Tibial artery (tissue), 4 donors: ENCODE results near the gene ITPR1.

Source experiments
- DNase-seq, 2 donors: peaks; one replicate each; pipeline ENCODE4 v3.0.0-alpha.2; 2019
- H3K27ac ChIP-seq, 2 donors: fragments of 200-600 bp; sonication (generic) in 1 of 2; 1 replicate in 1 of 2; 2 replicates in 1 of 2; pipeline ENCODE4 v1.5.1; 2018 to 2019; ENCODE audit warnings: mild to moderate bottlenecking in 1 of 2
- H3K27me3 ChIP-seq, 2 donors: fragments of 200-600 bp; sonication (generic) in 1 of 2; one replicate each; pipeline versions ENCODE4 v1.5.1 to v1.6.0; 2016 to 2019
- H3K36me3 ChIP-seq, 3 donors: fragments of 200-600 bp; sonication (generic) in 2 of 3; one replicate each; pipeline ENCODE4 v1.5.1; 2016 to 2019; ENCODE audit warnings: mild to moderate bottlenecking in 2 of 3
- H3K4me1 ChIP-seq, 4 donors: fragments of 200-600 bp; sonication (generic) in 2 of 4; 1 replicate in 3 of 4; 2 replicates in 1 of 4; pipeline ENCODE4 v1.5.1; 2016 to 2019
- H3K4me3 ChIP-seq, 2 donors: fragments of 200-600 bp; sonication (generic) in 1 of 2; 1 replicate in 1 of 2; 2 replicates in 1 of 2; pipeline ENCODE4 v1.5.1; 2018 to 2019; ENCODE audit warnings: mild to moderate bottlenecking in 2 of 2
- H3K9me3 ChIP-seq, 3 donors: fragments of 200-600 bp; sonication (generic) in 1 of 3; one replicate each; pipeline ENCODE4 v1.5.1; 2016 to 2019
- intact Hi-C: fragments of 100-400 bp; cut with DNase I; formaldehyde crosslinking; loops from one replicate; pipeline ENCODE4 v1.15.0; 2023; ENCODE audit warnings: low total_unique reads
- TF ChIP-seq, protein P1 (sequence below), 2 experiments: fragments of 200-600 bp in 1 of 2; fragments of 450-650 bp in 1 of 2; IDR thresholded peaks; one replicate each; pipeline ENCODE4 v1.5.1; 2017 to 2019; ENCODE audit warnings: antibody characterized with exemption in 2 of 2, mild to moderate bottlenecking in 1 of 2, moderate library complexity in 1 of 2

ITPR1 gene

DNA sequence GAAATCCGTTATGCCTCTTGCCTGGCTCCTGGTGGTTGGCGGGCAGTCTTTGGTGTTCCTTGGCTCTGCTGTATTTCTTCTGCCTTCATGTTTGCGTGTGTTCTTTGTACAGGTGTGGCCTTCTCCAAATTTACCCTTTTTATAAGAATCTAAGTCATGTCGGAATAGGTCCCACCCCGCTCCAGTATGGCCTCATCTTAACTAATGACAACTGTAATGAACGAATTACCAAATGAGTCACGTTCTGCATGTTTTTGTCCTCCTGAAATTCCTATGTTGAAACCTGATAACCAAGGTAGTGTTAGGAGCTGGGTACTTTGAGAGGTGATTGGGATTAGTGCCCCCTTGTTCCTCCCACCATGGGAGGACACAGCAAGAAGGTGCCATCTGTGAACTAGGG, 71.1 kb downstream of the ITPR1 start:
- H3K27me3 ChIP-seq = no peaks in the 10 kb centered on the region
- peaks cover 0 to 33% (median 7%) of the 10 kb centered on the region in 4 donors for H3K4me1 ChIP-seq
- no peak overlapping the region for H3K27ac ChIP-seq
- no peaks in the 10 kb centered on the region for H3K36me3 ChIP-seq
- H3K9me3 ChIP-seq = no peaks in the 10 kb centered on the region
- intact Hi-C loops = no loop called here
- no peak overlapping the region for H3K4me3 ChIP-seq
- TF ChIP-seq, protein P1, sequence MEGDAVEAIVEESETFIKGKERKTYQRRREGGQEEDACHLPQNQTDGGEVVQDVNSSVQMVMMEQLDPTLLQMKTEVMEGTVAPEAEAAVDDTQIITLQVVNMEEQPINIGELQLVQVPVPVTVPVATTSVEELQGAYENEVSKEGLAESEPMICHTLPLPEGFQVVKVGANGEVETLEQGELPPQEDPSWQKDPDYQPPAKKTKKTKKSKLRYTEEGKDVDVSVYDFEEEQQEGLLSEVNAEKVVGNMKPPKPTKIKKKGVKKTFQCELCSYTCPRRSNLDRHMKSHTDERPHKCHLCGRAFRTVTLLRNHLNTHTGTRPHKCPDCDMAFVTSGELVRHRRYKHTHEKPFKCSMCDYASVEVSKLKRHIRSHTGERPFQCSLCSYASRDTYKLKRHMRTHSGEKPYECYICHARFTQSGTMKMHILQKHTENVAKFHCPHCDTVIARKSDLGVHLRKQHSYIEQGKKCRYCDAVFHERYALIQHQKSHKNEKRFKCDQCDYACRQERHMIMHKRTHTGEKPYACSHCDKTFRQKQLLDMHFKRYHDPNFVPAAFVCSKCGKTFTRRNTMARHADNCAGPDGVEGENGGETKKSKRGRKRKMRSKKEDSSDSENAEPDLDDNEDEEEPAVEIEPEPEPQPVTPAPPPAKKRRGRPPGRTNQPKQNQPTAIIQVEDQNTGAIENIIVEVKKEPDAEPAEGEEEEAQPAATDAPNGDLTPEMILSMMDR (IDR thresholded peaks at IDR 0.05) = no peak
- DNase-seq = no peak

DNA sequence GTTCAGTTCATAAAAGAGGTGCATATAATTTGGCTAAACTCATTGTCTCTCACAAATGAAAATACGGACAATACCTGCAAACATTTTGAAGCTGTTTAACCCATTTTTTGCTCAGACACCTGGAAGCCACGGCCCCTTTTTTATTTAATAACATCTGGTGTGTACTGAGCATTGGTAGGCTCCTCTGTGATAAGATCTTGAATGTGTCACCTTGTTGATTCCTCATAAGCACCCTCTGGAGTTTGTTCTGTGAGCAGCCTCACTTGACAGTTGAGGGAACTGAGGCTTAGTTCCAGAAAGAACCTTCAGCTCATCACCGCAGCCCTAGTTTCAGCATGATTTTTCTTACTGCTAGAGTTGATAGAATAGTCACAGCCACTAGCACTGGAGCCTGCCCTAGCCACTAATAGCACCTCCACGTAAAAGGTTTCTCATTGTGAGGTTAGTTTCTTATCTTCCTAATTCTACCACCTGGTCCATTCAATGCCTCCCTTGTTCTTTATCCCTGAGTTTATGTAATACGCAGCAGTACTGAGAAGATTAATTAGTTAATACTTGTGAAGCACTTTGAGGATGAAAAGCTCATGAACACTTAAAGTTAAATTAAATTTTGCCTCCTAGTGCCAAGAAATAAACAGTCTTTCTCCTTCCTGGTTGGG, 71.9 kb downstream of the ITPR1 start:
- Histone ChIP-seq H3K27me3 (no peaks in the 10 kb centered on the region), H3K4me3 (no peak overlapping the region), H3K4me1 (peaks cover 0 to 38% (median 7%) of the 10 kb centered on the region in 4 donors), H3K27ac (no peak overlapping the region), H3K9me3 (no peaks in the 10 kb centered on the region), H3K36me3 (no peaks in the 10 kb centered on the region)
- TF ChIP-seq, protein P1 (IDR thresholded peaks at IDR 0.05) = no peak
- DNase-seq = no peak
- intact Hi-C loops = no loop called here

DNA sequence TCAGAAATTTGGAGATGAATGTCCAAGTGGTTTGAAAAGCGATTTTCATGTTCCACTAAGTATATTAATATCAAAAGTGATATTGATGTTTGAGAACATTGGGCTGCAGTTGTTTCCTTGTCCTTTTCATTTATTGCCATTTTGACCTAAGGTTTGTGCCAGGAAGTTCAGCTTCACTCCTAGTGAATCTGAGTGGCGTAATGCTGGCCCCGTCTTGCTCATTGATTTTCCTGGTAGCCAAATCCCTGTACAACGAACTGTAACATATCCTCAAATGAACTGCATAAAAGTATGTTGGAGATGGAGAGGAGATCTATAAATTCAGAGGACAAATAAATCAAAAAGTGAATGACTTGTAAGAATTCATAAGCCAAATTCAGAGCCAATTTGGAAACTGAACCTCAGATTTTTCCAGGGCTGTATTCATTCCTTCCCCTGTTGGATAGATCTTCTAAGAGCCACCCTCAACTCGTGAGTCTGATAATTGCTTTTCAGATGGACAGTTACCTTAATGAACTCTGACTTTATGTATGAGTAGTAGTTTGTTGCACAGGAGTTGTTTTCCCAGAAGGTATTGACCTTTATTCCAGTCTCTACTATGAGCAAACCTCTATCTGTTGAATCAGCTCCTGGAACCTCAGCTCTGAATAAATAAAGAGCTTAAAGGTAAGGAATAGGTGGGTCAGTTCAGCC, 72.8 kb downstream of the ITPR1 start:
- H3K27ac ChIP-seq = no peak overlapping the region

DNA sequence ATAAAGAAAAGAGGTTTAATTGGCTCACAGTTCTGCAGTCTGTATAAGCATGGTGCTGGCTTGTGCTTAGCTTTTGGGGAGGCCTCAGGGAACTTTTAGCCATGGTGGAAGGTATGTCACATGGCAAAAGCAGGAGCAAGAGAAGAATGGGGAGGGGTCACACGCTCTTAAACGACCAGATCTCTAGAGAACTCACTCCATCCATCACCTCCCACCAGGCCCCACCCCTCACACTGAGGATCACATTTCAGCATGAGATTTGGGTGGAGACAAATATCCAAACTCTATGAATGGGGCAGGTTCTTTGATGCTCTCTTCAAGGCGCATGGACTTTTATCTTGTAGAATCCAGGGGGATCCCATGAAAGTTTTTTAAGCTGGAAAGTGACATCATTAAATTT, 75.7 kb downstream of the ITPR1 start:
- H3K27me3 ChIP-seq = no peaks in the 10 kb centered on the region

More for the DNA sequence above, 72.8 kb downstream of the ITPR1 start:
- no peaks in the 10 kb centered on the region for H3K27me3 ChIP-seq
- no peak overlapping the region for H3K4me3 ChIP-seq
- TF ChIP-seq, protein P1 (IDR thresholded peaks at IDR 0.05) = no peak
- no peaks in the 10 kb centered on the region for H3K36me3 ChIP-seq
- no peaks in the 10 kb centered on the region for H3K9me3 ChIP-seq
- peaks cover 0 to 47% (median 7%) of the 10 kb centered on the region in 4 donors for H3K4me1 ChIP-seq
- intact Hi-C loops = no loop called here
- DNase-seq = no peak

DNA sequence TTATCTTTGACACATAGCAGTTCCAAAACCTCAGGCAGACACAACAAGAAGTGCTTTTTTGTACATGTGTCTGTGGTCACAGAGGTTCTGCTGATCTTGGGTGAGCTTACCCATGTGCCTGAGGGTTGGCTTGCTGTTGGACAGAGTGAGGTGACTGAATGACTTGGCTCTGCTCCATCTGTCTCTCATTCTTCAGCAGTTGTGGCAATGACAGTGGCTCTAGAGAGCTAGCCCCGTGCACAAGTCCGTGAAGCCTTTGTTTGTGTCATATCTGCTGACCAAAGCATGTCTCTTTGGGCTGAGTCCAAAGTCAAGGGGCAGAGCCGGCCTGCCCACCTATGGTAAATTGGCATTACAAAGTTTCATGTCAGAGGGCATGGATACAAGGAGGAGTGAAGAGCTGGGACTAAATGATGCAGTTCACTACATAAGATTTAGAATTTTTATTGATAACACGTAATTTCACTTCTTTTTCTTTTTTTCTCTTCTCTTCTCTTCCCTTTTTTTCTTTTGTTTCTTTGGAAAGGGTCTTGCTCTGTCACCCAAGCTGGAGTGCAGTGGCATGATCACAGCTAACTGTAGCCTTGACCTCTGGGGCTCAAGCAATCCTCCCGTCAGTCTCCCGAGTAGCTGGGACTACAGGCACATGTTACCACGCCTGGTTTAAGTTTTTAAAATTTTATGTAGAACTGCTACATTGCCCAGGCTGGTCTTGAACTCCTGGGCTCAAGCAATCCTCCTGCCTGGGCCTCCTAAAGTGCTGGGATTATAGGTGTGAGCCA, 77.9 kb downstream of the ITPR1 start:
- Histone ChIP-seq H3K4me3 (no peak overlapping the region), H3K27me3 (no peaks in the 10 kb centered on the region), H3K9me3 (no peaks in the 10 kb centered on the region), H3K36me3 (no peaks in the 10 kb centered on the region), H3K27ac (no peak overlapping the region), H3K4me1 (peaks cover 0 to 48% (median 15%) of the 10 kb centered on the region in 4 donors)
- intact Hi-C loops = no loop called here
- DNase-seq = no peak
- TF ChIP-seq, protein P1 (IDR thresholded peaks at IDR 0.05) = no peak

More for the DNA sequence above, 75.7 kb downstream of the ITPR1 start:
- no peak for DNase-seq
- H3K27ac ChIP-seq = no peak overlapping the region
- peaks cover 0 to 48% (median 9%) of the 10 kb centered on the region in 4 donors for H3K4me1 ChIP-seq
- TF ChIP-seq, protein P1 (IDR thresholded peaks at IDR 0.05) = no peak
- H3K36me3 ChIP-seq = no peaks in the 10 kb centered on the region
- no peak overlapping the region for H3K4me3 ChIP-seq
- intact Hi-C loops = no loop called here
- no peaks in the 10 kb centered on the region for H3K9me3 ChIP-seq
